AML-193 (cell line): ENCODE results near the gene GPR176.

Experiments used
- DNase-seq, 2 experiments: peaks; one replicate each; lab custom pipeline; 2025; lab: John Stamatoyannopoulos, UW

Gene GPR176

GRCh38 chr15:39890621-39891020 lies 29.4 kb downstream of the GPR176 start:
- no peak for DNase-seq

GRCh38 chr15:39889601-39890000 lies 30.5 kb downstream of the GPR176 start:
- DNase-seq, result no peak

GRCh38 chr15:39888809-39889208 lies 31.3 kb downstream of the GPR176 start:
- DNase-seq, result no peak

- no peak for DNase-seq
Measured at GRCh38 chr15:39888243-39888642, 31.8 kb downstream of the GPR176 start.

- DNase-seq, result peak in 1 of 2 experiments; percentile 43
Measured at GRCh38 chr15:39887832-39888231, 32.2 kb downstream of the GPR176 start.

GRCh38 chr15:39887211-39887610 lies 32.9 kb downstream of the GPR176 start:
- no peak for DNase-seq

GRCh38 chr15:39886418-39886817 lies 33.6 kb downstream of the GPR176 start:
- no peak for DNase-seq

GRCh38 chr15:39885099-39885777 lies 34.8 kb downstream of the GPR176 start:
- DNase-seq, result no peak

- no peak for DNase-seq
Measured at GRCh38 chr15:39884351-39884750, 35.7 kb downstream of the GPR176 start.

GRCh38 chr15:39882602-39883001 lies 37.5 kb downstream of the GPR176 start:
- DNase-seq, result no peak

- no peak for DNase-seq
Measured at GRCh38 chr15:39881790-39882189, 38.3 kb downstream of the GPR176 start.

- no peak for DNase-seq
Measured at GRCh38 chr15:39880718-39881387, 39.2 kb downstream of the GPR176 start.

- DNase-seq, result no peak
Measured at GRCh38 chr15:39878406-39878785, 41.7 kb downstream of the GPR176 start.

GRCh38 chr15:39874890-39875549 lies 45.0 kb downstream of the GPR176 start:
- DNase-seq, result peak in 1 of 2 experiments; percentile 10

GRCh38 chr15:39873978-39874377 lies 46.1 kb downstream of the GPR176 start:
- no peak for DNase-seq

- DNase-seq, result no peak
Measured at GRCh38 chr15:39870537-39870936, 49.5 kb downstream of the GPR176 start.

- DNase-seq, result no peak
Measured at GRCh38 chr15:39869858-39870515, 50.1 kb downstream of the GPR176 start.

GRCh38 chr15:39869254-39869653 lies 50.8 kb downstream of the GPR176 start:
- DNase-seq, result no peak

- DNase-seq, result no peak
Measured at GRCh38 chr15:39868396-39868795, 51.7 kb downstream of the GPR176 start.

- no peak for DNase-seq
Measured at GRCh38 chr15:39864116-39864515, 56.0 kb downstream of the GPR176 start.

GRCh38 chr15:39860871-39861270 lies 59.2 kb downstream of the GPR176 start:
- no peak for DNase-seq

- no peak for DNase-seq
Measured at GRCh38 chr15:39860200-39860599, 59.9 kb downstream of the GPR176 start.

GRCh38 chr15:39859636-39860035 lies 60.4 kb downstream of the GPR176 start:
- DNase-seq, result no peak
